ENCODE results near the gene TFIP11. TPM values are rescaled to one million over a fixed set of nuclear protein-coding genes. Genes with fewer than 3 reads are reported as not detected.
A peak's percentile ranks its signal among the peaks of the same experiment; 100 is the strongest.

TFIP11 gene
- total RNA-seq, 4 donors from 2014 or later: 21.6 to 27.1 (median 25.8) TPM

GRCh38 chr22:26502688-26503561 lies 9.3 kb downstream of the TFIP11 start:
- no peak for DNase-seq
- intact Hi-C loops (cut with DNase I): no loop called here
- Histone ChIP-seq H3K27me3 (no peaks in the 10 kb centered on the region), H3K4me3 (no peak overlapping the region), H3K36me3 (peaks cover 22 to 100% (median 66%) of the 10 kb centered on the region in 3 donors), H3K27ac (peak overlapping the region in 1 of 4 donors; percentile 54), H3K4me1 (peaks cover 0 to 11% (median 0%) of the 10 kb centered on the region in 3 donors), H3K9me3 (no peaks in the 10 kb centered on the region)
- WGBS, 2 donors: 24 to 52% methylated on average over 2 to 3 of the region's 3 CpGs
- TF ChIP-seq POLR2A (IDR thresholded peaks at IDR 0.05) (no peak), CTCF (IDR thresholded peaks at IDR 0.05) (peak; percentile 25 to 55 (median 31))

GRCh38 chr22:26501996-26502395 lies 10.3 kb downstream of the TFIP11 start:
- intact Hi-C loops (cut with DNase I): no loop called here
- Histone ChIP-seq H3K9me3 (no peaks in the 10 kb centered on the region), H3K36me3 (peaks cover 25 to 100% (median 72%) of the 10 kb centered on the region in 3 donors), H3K27me3 (no peaks in the 10 kb centered on the region), H3K4me3 (no peak overlapping the region), H3K27ac (no peak overlapping the region), H3K4me1 (peaks cover 0 to 11% (median 0%) of the 10 kb centered on the region in 3 donors)
- TF ChIP-seq CTCF (IDR thresholded peaks at IDR 0.05) (no peak), POLR2A (IDR thresholded peaks at IDR 0.05) (no peak)
- no peak for DNase-seq
- WGBS, 2 donors: 76 to 85% methylated on average over 2 of the region's 2 CpGs

GRCh38 chr22:26499188-26499703 lies 13.0 kb downstream of the TFIP11 start:
- Histone ChIP-seq H3K36me3 (peaks cover 36 to 100% (median 69%) of the 10 kb centered on the region in 3 donors), H3K27ac (no peak overlapping the region), H3K4me1 (peaks cover 0 to 13% (median 0%) of the 10 kb centered on the region in 3 donors), H3K9me3 (no peaks in the 10 kb centered on the region), H3K4me3 (no peak overlapping the region), H3K27me3 (no peaks in the 10 kb centered on the region)
- intact Hi-C loops (cut with DNase I): no loop called here
- no peak for DNase-seq
- 87 to 89% methylated on average over 4 to 12 of the region's 25 CpGs for WGBS, 2 donors
- TF ChIP-seq CTCF (IDR thresholded peaks at IDR 0.05) (no peak), POLR2A (IDR thresholded peaks at IDR 0.05) (no peak)

GRCh38 chr22:26496456-26496855 lies 15.8 kb downstream of the TFIP11 start:
- H3K36me3 ChIP-seq: peaks cover 44 to 100% (median 65%) of the 10 kb centered on the region in 3 donors
- no peak overlapping the region for H3K4me3 ChIP-seq
- no peak overlapping the region for H3K27ac ChIP-seq
- intact Hi-C loops (cut with DNase I): no loop called here
- WGBS, 2 donors: 78 to 86% methylated on average over 4 of the region's 4 CpGs
- peaks cover 0 to 27% (median 5%) of the 10 kb centered on the region in 3 donors for H3K4me1 ChIP-seq
- no peaks in the 10 kb centered on the region for H3K27me3 ChIP-seq
- no peak for TF ChIP-seq POLR2A (IDR thresholded peaks at IDR 0.05)
- no peak for TF ChIP-seq CTCF (IDR thresholded peaks at IDR 0.05)
- no peak for DNase-seq
- no peaks in the 10 kb centered on the region for H3K9me3 ChIP-seq

- peaks cover 0 to 27% (median 5%) of the 10 kb centered on the region in 3 donors for H3K4me1 ChIP-seq
- TF ChIP-seq POLR2A (IDR thresholded peaks at IDR 0.05): no peak
- no peak for TF ChIP-seq CTCF (IDR thresholded peaks at IDR 0.05)
- peaks cover 33 to 100% (median 70%) of the 10 kb centered on the region in 3 donors for H3K36me3 ChIP-seq
- no peaks in the 10 kb centered on the region for H3K9me3 ChIP-seq
- H3K27me3 ChIP-seq: no peaks in the 10 kb centered on the region
- H3K27ac ChIP-seq: peak overlapping the region in 3 of 4 donors; percentile 78 to 86 (median 86)
- no peak overlapping the region for H3K4me3 ChIP-seq
- DNase-seq: no peak
- intact Hi-C loops (cut with DNase I): no loop called here
Measured at GRCh38 chr22:26494506-26494905, 17.8 kb downstream of the TFIP11 start.
